HG02885 (cell line): ENCODE results near the gene FAM32A.

Experiments
- ATAC-seq: cut with Tn5 transposase; IDR thresholded peaks from one replicate; pipeline ENCODE4 v1.9.1; 2021; ENCODE audit warnings: mild to moderate bottlenecking; ENCODE audit not compliant: unreplicated experiment, poor library complexity

Gene FAM32A

DNA sequence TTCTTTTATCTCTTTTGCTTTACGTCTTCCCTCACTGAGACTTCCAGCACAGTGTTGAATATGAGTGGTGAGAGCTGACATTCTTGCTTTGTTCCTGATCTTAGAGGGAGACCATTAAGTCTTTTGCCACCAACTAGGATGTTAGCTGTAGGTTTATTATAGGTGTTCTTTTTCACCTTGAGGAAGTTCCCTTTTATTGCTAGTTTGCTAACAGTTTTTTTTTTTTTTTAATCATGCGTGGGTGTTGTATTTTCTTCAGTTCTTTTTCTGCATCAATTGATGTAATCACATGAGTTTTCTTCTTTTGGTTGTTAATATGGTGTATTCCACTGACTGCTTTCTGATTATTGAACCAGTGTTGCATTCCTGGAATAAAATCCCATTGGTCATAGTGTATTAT, 33.6 kb downstream of the FAM32A start:
- no peak for ATAC-seq

DNA sequence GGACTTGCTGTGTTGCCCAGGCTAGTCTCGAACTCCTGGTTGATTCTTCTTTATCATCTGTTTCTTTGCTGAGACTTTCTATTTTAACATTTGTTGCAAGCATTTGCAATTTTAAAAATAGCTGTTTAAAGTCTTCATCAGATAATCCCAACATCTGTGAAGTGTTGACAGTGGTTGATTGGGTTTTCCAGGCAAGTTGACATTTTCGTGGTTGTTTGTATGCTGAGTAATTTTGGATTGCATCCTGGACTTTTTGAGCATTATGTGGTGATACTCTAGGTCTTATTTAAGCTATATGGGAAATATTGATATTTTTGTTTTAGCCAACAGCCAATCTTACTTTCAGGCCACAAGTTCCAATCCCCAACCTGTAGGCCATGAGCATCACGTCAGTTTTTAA, 37.6 kb downstream of the FAM32A start:
- no peak for ATAC-seq

DNA sequence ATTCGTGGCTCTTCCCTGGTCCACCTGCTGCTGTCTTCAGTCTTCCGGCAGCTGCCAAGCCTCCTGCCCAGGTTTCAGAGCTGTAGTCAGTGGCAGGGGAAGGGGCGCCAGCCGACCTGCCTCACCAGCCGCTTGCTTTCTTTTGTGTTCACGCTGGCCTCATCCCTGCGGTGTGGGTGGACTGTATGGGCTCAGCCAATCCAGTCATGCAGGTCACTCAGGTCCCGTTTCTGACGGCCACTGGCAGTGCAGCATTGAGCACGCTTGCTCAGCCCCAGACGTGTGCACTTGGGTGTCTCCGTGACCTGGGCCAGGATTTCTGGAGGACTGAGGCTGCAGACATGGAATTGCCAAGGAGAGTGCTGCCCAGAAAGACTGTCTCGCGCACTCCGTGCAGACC, 38.5 kb downstream of the FAM32A start:
- ATAC-seq = no peak

DNA sequence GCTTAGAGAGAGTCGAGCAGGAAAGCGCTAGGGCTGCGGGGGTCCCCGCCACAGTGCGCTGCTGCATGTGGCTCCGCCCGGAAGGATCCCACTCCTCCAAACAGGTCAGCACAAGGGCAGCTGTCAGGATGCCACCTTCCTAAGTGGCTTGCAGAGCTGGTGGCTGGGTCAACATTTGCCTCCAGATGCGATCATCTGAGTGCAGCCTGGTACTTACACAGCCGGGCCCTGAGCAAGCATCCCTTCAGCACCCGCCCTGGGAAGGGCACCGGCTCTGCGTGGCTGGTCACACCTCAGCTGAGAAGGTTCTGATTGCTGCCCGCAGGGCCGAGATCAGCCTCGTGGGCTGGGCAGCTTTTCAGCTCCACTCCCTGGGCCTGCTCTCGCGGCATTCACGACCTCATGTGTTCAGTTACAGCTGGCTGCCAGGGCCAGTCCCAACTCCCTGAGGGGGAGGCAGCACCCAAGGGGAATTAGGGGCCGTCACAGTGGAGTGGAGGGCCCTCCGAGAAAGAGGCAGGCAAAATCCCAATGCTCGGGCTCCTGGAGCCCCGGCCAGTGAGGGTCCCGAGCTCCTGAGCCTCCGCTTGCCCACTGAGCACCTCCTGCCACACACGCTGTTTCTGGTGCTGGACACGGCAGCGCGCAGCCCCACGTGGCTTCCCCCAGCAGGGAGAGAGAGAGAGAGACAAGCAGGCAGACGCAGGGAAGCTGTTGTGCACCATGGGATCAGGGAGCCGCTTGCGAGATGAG, 39.3 kb downstream of the FAM32A start:
- ATAC-seq = no peak

DNA sequence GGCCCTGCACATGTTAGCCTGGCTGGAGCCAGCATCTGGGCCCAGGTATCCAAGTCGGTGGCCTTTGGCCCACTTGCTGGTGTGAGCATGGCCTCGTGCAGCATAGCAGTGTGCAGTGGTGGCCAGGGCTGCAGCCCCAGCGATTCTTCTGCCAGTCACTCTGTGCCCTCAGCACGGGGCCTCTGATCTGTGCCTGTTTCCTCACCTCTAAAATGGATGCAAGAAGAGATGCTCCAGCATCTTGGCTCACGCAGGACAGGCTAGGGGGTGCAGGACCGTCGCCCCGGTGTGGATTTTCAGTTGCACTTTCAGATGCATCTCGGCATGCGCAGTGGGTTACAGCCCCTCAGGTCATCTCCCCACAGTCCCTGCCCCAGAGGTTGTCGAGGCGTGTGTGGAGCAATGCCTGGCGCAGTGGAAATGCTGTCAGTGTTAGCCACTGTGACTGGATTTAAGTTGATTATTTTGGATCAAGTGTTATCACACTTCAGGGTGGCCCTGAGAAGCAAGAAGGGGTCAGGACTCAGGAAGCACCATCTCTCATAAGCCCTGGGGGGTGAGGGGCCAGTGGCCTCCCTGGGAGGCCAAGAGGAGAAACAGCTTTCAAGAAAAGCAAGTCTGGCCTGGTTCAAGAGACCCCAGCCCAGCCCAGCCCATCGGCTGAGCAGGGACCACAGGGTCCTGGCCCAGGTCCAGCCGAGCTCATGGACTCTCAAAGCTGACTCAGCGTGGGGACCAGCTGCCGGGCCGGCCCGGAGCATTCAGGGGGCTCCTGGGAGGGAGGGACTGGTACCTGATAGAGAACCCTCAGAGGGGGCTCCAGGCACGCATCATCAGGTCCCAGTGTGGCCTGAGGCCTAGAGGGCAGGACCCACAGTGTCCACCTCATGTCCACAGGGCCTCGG, 40.3 kb downstream of the FAM32A start:
- no peak for ATAC-seq

DNA sequence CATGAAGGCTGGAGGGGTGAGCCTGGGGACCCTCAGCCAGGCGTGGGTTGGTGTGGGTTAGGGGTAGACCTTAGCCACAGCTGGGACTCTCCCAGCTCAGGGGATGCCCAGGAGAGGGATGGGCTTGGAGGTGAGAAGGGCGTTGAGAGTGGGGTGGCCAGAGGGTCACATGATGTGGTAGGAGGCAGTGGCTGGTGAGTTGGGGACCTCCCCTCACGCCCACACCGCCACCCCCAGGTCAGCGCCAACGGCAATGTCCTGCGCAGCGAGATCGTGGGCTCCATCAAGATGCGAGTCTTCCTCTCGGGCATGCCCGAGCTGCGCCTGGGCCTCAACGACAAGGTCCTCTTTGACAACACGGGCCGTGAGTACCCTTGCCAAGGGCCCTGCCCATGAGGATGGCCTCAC, 41.0 kb downstream of the FAM32A start:
- no peak for ATAC-seq

DNA sequence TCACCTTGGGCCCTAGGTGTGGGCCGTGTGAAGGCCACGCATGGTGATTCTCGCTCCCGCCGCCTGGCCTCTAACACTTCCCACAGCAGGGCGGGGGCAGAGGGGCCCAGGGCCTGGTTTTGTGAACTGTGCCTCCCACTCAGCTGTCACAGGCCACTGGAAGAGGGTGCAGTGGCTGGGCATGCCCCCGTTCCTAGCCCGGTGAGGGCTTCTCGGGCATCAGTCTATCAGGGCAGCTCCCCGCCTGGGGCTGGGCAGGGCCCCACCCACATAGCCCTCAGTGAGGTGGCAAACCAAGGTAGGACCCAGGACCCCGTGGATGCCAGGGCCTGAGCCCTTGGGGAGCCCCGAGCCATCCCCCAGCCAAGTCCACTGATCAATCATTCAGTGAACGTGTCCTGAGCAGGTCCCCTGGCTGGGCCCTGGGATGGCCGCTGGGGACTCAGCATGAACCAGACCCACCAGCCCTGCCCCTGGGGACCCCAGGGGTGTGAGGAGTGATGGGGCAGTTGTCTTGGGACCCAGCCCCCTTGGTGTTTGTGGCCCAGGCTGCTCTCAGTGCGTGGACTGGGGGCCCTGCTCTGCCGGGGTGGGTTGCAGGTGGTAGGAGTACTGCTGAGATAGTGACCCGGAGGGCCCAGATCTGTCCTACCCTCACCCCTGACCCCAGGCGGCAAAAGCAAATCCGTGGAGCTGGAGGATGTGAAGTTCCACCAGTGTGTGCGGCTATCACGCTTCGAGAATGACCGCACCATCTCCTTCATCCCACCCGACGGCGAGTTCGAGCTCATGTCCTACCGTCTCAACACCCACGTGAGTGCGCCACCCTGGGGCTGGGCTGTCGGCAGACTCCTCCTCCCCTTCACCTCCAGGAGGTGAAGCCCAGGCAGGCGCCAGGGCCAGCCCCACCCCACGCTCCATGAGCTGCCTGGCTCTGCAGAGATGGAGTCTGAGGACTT, 41.9 kb downstream of the FAM32A start:
- no peak for ATAC-seq

DNA sequence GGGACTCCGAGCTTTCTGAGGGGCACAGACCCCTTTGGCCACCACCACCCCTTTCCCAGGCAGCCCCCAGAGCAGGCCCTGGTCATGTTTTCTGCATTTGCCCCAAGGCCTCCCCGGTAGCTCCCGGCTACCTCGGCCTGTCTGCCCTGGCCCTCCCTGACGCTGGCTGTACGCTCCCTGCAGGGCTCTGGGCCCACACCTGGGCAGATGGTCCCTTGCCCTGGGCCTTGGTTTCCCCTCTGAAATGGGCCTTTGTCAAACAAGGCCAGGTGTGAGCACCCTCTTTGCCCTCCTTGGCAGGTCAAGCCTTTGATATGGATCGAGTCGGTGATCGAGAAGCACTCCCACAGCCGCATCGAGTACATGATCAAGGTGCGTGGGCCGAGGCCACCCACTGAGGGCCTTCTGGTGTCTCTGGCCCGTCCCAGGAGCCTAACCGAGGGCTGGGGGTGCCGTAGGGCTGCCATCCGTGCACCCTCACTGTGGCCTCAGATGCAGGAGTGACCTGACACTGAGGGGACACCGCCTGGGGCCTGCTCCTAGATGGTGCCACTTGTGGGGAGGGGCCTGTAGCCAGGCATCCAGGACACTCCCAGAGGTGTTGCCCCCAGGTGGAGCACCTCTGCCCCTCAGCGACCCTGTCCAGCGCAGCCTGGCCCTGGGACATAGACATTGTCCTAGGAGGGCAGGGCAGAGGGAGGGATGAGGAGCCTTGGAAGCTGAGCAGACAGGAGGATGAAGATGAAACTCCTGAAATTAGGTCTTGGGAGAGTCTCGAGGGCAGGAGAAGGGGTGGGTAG, 42.8 kb downstream of the FAM32A start:
- ATAC-seq = no peak

DNA sequence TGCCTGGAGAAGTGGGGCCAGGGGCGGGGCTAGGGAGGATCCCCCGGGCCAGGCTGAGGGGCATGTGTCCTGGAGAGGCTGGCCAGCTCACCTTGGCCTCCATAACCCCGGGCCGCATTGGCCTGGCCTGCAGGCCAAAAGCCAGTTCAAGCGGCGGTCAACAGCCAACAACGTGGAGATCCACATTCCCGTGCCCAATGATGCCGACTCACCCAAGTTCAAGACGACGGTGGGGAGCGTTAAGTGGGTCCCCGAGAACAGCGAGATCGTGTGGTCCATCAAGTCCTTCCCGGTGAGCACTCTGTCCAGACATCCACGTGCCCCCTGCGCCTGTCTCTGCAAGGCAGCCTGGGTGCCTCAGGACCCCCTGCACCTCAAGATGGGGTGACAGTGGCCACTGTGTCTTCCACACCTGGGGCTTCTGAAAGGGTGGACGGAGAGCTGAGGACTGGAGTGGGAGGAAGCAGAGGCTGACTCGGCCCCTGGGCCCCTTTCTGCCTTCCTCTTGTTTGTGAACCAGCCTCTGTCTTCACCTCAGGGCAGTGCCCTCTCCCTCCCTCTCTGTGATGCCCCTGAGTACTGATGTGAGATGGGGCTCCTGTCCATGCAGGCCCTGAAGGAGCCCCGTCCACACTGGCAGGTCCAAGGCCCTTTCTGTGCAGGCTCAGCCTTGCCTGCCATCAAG, 43.6 kb downstream of the FAM32A start:
- no peak for ATAC-seq

DNA sequence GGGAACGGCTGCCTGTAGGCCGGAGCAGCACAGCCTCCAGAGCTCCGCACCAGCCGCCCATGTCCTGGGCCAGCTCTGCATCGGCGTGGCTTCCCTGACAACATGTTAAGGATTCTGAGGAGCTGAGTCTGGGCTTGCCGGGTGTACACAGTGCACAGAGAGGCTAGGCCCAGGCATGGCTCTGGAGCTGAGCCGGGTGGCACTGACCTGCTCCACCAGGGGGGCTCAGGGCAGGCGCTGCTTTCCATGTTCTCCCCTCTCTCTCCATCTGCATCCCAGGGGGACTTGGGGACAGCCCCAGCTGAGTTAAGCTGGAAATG, 44.1 kb downstream of the FAM32A start:
- ATAC-seq = no peak

DNA sequence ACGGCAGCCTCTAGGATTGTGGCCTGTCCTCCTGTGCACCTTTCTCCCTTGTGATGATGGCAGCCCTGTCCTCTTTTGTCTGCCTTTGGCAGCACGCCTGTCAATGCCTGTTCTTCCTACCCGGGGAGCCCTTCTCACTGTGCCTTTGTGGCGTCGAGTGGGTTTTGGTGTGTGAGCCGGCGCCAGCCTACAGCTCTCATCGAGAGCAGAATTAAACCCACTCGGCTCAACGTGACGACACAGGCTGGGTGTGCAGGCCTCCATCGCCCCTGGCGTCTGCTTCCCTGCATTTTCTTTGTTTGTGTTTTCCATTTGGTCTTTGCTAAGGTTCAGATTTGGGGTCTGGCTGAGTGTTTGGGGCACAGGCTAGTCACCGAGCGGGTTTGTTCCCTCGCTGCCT, 46.9 kb downstream of the FAM32A start:
- no peak for ATAC-seq

DNA sequence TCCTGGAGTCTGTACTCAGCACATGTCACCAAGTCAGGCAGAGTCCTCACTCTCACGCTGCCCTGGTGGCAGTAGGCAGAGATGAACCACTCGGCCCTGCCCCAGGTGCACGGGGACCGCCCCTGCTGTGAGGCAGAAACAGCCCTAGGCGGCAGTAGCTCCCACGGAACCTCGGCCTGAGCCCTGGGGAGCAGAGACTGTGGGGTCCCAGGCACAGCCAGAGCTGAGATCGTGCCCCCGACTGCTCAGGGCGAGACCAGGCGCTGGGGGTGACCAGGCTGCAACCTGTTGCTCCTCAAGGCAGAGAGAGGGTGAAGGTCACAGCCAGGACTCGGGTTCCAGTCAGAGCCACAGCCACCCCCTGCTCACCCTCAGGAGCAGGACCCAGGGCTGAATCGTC, 47.4 kb downstream of the FAM32A start:
- ATAC-seq = no peak

DNA sequence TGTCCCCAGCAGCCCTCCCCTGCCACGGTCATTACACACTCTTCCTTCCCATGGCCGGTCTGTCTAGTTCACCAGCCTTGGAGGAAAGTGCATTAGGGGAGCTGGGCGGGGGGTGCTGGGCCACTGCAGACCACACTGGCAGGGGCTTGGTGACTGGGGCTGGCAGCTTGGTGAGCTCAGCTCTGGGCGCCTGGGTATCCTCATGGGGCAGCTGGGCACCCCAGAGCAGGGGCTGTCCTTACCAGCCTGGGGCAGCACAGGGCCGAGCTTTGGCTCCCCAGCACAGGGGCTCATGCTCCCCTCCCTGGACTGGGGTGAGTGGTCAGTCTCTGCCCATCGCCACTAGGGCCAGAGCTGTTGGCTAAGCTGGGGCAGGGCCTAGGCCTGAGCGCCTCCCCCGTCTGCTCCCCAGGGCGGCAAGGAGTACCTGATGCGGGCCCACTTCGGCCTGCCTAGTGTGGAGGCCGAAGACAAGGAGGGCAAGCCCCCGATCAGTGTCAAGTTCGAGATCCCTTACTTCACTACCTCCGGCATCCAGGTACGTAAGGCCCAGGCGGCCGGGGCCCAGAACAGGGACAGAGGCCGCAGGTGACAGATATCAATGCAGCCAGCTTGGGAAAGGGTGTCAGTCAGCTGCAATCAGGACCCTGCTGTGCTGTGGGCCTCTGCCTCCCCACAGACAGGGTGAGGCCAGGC, 48.0 kb downstream of the FAM32A start:
- no peak for ATAC-seq

DNA sequence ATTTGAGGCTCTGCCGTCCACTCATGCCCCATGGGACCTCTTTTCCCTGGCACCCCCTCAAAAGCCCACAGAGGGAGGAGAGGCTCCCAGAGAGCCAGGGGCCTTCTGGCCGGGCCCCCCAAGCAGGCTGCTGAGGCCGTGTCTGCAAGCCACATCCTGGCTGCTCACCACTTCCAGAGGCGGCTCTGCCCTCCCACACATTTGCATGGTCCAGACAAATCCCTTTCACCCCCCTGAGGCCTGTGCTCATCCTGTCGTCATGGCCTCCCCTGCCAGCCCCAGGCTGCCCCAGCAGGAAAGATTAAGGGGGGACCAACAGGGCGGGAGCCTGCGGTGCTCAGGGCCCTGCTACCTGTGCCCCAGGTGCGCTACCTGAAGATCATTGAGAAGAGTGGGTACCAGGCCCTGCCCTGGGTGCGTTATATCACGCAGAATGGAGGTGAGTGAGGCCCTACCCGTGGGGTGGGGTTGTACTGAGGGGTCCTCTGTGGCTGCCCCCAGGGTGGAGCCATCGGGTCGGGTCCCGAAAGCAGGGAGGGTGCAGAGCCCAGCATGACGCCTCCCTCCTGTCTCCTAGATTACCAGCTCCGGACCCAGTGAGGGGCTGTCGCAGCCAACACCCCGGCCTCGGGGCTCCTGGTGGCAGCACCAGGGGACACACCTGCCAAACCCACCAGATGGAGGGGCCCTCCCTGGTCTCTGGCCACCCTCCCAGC, 48.8 kb downstream of the FAM32A start:
- ATAC-seq = no peak

DNA sequence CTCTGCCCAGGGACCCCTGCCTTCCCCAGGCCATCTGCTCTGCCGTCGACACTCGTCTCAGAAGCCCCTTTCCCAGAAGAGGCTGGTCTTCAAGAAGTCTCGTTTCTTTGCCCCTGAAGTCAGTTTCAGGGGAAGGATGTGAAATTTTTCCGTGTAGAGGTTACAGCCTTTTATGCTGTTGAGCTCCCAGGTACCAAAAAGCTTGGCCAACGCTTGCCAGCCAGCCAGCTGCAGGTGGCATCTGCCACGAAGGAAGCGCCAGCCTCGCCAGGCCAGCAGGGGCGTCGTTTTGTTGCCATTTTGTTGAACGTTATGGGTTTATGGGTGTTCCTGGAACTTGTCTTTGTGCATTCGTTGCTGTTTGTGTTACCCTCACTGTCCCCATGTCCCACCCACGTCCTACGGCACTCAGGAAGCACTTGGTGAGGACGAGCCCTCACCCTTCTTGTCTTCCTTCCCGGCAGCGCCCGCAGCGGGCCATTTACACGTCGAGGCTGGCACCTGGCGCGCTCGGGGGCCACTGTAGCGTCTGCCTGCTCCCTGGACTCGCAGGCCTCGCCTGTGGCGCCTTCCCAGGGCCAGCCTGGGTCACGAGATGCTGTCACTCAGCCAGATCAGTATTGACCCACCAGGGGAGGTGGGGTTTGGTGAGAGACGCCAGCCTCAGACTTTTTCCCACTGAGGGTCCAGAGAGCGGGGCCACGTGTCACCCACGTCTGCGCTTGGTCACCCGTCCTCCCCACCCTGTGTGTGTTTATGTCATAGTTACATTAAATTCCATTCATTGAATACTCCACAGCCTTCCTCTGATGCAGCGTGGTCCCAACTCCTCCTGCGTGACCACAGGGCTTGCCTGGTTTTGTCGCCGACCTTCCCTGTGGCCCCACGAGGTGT, 49.6 kb downstream of the FAM32A start:
- no peak for ATAC-seq

DNA sequence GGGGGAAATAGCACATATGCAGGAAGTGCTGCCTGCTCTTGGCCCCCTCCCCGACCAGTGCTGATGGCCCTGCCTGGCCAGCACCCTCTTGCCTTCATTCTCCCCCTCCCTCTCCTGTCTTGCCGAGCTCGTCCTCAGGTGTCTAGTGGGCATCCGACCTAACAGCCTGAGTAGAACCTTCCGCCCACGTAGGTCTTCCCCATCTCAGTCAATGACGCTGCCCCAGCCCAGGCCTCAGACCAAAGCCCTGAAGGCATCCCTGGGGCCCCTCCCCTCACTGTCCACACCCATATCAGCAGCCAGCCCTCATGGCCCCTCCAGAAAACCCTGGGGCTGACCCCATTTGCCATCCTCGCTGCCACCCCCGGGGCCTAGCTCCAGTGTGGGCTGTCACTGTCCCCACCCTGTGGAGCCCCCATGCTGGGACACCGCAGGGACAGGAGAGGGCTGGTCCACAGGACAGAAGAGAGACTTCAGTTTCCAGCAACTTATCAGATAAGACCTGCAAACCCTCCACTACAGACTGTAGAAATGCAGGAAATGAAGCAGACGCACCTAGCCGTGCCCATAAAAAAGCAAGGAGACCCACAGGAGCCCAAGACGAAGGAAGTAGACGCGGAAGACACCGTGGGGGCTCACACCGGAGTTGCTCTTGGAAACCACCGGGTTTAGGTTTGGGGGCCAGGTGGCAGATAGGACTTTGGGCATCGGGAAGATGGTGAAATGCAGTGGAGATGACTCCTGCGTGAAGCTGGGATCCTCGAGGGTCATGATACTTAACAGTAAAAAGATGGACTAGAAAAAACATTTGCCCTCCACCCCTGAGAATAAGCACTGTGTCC, 50.8 kb downstream of the FAM32A start:
- no peak for ATAC-seq
